Stimulated activated CD8-positive, alpha-beta memory T cell treated with anti-CD3 and anti-CD28 coated beads, Interleukin-2, amount 100 ng/mL, for 1 hour (primary cell): ENCODE results near the gene MDP1.

Experiments used
- DNase-seq, 2 donors: peaks; one replicate each; pipeline ENCODE4 v3.0.0-alpha.2; 2020; ENCODE audit warnings: low read depth in 2 of 2

MDP1 gene

GRCh38 chr14:24198814-24199524, 16.9 kb downstream of the MDP1 start:
- DNase-seq: no peak

GRCh38 chr14:24197056-24197450, 18.8 kb downstream of the MDP1 start:
- no peak for DNase-seq

- no peak for DNase-seq
Observed at GRCh38 chr14:24196071-24197055, 19.5 kb downstream of the MDP1 start.

- DNase-seq: peak; percentile 76 to 77
Observed at GRCh38 chr14:24195186-24196070, 20.4 kb downstream of the MDP1 start, which contains the start of gene TM9SF1. TM9SF1 (minus strand) TSS chr14:24195441; CDS start chr14:24195019, 422 bp downstream.

- DNase-seq: no peak
Observed at GRCh38 chr14:24194873-24195185, 21.0 kb downstream of the MDP1 start.

- DNase-seq: no peak
Observed at GRCh38 chr14:24194186-24194872, 21.5 kb downstream of the MDP1 start.

- DNase-seq: no peak
Observed at GRCh38 chr14:24192933-24193332, 22.9 kb downstream of the MDP1 start.

- DNase-seq: no peak
Observed at GRCh38 chr14:24190416-24190815, 25.4 kb downstream of the MDP1 start.

GRCh38 chr14:24189460-24189859, 26.4 kb downstream of the MDP1 start:
- DNase-seq: no peak

GRCh38 chr14:24189059-24189375, 26.8 kb downstream of the MDP1 start:
- no peak for DNase-seq

- peak; percentile 87 to 91 for DNase-seq
Observed at GRCh38 chr14:24188251-24189058, 27.4 kb downstream of the MDP1 start, which contains the start of gene IPO4. IPO4 (minus strand) TSS chr14:24188816; CDS start chr14:24188787, 29 bp downstream.

- DNase-seq: no peak
Observed at GRCh38 chr14:24187539-24187915, 28.3 kb downstream of the MDP1 start.

- no peak for DNase-seq
Observed at GRCh38 chr14:24186831-24187538, 28.9 kb downstream of the MDP1 start.

GRCh38 chr14:24185741-24186140, 30.1 kb downstream of the MDP1 start:
- DNase-seq: no peak

- DNase-seq: no peak
Observed at GRCh38 chr14:24185026-24185425, 30.8 kb downstream of the MDP1 start.

GRCh38 chr14:24184104-24184970, 31.5 kb downstream of the MDP1 start:
- no peak for DNase-seq

GRCh38 chr14:24183014-24183481, 32.8 kb downstream of the MDP1 start:
- no peak for DNase-seq

GRCh38 chr14:24182110-24182882, 33.6 kb downstream of the MDP1 start:
- DNase-seq: no peak
